NCI-H2227 (cell line): ENCODE measurements around the gene ULK3.

Experiments used
- DNase-seq: peaks from one replicate; lab custom pipeline; 2025; ENCODE audit not compliant: unreplicated experiment; lab: John Stamatoyannopoulos, UW

Gene ULK3

GRCh38 chr15:74868059-74868458 lies 25.1 kb upstream of the ULK3 start:
- DNase-seq = no peak

DNA sequence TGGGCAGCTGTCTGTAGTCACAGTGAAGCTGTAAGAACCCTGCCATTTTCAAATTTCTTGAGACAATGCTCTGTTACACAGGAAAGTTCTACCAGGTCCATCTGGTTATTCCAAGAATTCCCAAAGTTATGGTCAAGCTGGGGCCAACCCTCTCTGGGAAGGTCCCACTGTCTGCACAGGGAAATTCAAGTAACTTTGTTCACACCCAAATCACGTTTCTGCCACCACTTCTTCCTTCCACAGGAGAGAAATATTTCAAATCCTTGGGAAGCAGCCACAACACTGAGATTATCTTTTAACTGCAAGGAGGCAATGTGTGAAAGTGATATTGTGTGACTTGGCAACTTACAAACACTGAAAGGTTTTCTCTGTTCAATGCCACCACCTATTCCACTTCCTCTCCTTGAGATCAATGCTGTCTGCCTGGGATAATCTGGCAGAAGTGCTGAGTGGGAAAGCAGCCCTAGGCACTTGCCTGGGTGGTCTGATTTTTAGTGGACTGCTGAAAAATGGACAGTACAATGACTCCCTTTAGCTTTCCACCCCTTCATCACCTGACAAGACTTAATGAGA lies 24.6 kb upstream of the ULK3 start:
- DNase-seq = no peak

GRCh38 chr15:74866090-74866489 lies 23.1 kb upstream of the ULK3 start:
- no peak for DNase-seq

GRCh38 chr15:74865316-74865715 lies 22.4 kb upstream of the ULK3 start:
- no peak for DNase-seq

DNA sequence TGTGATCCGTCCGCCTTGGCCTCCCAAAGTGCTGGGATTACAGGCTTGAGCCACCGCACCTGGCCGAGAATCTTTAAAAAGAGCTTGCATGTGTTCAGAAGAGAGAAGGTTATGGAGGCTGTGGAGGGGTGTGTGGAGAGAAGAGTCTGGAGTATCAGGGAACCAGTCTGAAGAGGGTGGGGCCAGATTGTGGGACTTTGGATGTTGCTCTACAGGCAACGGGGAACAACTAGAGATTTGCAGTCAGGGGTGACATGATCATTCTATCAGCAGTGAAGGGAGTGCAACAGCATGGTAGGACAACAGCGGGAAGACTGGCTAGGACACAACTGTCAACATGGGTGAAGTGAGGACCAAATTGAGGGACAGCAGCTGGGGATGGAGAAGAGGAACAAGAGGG lies 21.3 kb upstream of the ULK3 start:
- DNase-seq = no peak

DNA sequence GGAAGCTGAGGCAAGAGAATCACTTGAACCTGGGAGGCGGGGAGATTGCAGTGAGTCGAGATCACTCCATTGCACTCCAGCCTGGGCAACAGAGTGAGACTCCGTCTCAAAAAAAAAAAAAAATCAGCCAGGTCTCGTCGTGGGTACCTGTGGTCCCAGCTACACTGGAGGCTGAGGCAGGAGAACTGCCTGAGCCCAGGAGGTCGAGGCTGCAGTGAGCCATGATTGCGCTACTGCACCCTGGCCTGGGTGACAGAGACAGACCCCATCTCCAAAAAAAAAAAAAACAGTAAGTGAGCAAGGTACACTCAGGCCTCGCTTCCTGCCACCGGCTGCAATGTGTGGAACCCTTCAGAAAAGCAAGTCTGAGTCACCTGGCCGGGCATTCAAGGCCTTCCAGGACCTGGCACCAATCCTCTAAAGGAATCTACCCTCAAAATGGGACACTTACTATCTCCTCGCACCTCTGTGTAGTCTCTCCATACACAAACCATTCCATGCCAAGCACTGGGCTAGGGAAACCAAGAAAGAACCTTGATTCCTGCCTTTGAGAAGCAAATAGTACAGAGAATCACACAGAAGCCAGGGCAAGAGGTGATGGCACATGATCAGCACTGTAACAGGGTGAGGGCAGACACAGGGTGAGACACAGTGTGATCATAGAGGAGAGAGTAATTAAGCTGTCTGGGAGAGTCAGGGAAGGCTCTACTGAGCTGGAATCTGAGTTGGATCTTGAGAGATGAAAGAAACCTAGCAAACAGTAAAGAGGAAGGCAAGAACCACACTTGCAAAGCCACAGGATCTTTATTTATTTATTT lies 20.5 kb upstream of the ULK3 start:
- DNase-seq = no peak

- DNase-seq = no peak
Observed at GRCh38 chr15:74858369-74858740, 15.4 kb upstream of the ULK3 start.

GRCh38 chr15:74857671-74858368 lies 14.9 kb upstream of the ULK3 start:
- DNase-seq = no peak

- DNase-seq = no peak
Observed at GRCh38 chr15:74857082-74857655, 14.2 kb upstream of the ULK3 start.

DNA sequence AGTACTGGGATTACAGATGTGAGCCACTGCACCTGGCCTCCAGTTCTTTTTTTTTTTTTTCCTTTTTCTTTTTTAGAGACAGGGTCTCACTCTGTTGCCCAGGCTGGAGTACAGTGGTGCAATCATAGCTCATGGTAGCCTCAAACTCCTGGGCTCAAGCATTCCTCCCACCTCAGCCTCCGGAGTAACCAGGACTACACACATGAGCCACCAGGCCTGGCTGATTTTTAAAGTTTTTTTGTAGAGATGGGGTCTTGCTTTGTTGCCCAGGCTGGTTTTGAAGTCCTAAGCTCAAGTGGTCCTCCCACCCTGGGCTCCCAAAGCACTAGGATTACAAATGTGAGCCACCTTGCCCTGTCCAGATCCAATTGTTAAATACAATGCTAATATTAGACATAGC lies 13.6 kb upstream of the ULK3 start:
- no peak for DNase-seq

- DNase-seq = no peak
Observed at GRCh38 chr15:74855857-74856256, 12.9 kb upstream of the ULK3 start.

DNA sequence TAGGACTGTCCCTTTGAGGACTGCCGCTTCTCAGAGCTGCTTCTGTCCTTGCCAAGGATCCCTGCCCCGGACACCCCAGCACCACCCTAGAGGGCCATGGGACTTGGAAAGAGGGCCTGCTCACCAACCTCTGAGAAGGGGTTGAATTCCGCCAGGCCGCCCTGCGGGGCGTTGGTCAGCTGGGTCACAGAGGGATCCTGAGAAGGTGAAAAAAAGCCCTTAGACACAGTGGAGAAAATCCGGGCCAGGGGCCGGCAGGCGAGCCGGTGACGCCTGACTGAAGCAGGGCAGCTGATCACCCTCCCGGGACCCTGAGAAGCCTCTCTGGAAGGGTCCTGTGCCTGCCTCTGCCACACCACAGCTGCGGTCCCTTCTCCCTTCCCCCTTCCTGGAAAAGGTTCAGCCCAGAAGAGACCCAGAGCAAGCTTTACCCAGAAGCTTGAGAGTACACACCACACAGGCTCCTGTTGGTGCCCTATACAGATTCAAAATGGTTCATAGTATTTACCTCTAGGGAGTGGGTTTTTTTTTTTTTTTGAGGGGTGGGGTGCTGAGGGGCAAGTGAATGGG lies 11.6 kb upstream of the ULK3 start:
- no peak for DNase-seq

DNA sequence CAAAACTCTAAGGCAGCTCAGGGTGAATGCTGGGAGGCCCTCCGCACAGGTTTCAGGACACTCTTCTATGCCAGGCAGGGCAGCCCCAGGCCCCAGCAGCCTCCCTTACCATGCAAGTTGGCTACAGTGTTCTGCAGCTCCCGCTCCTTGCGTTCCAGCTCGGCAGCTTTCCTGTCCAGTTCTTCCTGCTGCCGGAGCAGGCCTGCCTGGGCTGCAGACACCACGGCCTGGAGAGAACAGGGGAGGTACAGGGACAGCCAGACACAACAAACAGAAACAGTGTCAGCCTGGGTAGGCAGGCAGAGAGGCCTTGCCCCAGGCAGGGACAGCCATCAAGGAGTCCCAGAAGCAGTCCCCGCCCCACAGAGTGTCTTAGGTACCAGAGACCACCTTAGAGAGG lies 9.0 kb upstream of the ULK3 start:
- no peak for DNase-seq

DNA sequence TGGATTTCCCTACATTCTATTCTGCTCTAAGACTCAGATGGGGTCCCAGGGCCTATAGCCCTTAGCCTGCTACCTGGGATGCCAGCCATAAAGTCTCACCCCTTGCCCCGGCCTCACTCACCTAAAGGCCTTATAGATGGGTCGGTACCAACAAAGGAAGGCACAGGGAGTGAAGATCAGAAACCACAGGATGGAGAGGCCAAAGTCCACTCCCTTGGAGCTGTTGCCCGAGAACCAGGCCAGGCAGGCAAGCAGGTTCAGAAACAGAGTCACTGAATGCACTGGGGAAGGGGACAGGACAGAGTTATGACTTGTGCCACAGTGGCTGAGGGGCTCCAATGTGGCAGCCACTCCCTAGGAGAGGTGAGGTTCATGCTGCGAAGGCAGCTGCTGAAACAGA lies 7.4 kb upstream of the ULK3 start:
- DNase-seq = no peak

GRCh38 chr15:74847432-74847831 lies 4.5 kb upstream of the ULK3 start:
- DNase-seq = no peak

GRCh38 chr15:74845581-74845980 lies 2.6 kb upstream of the ULK3 start:
- DNase-seq = no peak

DNA sequence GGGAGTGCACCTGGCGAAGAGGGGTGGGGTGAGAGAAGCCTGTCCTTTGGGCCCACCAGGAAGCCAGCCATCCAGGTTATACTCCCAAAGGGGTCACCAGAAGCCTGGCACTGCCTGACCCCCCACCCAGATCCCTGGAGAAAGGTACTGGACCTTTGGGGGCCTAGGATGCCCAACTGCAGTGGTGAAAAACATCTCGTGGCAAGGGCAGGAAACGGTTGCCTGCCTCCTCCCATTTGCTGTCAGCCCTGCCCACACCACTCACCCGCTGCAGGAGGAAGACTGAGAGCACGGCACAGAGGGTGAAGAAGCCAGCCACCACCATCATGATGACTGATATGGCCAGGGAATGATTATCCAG lies 2.2 kb upstream of the ULK3 start:
- DNase-seq = no peak

- no peak for DNase-seq
Observed at GRCh38 chr15:74844319-74845207, 1.6 kb upstream of the ULK3 start.

GRCh38 chr15:74843891-74844299 lies 939 bp upstream of the ULK3 start:
- no peak for DNase-seq

GRCh38 chr15:74843445-74843828 lies 481 bp upstream of the ULK3 start:
- no peak for DNase-seq

DNA sequence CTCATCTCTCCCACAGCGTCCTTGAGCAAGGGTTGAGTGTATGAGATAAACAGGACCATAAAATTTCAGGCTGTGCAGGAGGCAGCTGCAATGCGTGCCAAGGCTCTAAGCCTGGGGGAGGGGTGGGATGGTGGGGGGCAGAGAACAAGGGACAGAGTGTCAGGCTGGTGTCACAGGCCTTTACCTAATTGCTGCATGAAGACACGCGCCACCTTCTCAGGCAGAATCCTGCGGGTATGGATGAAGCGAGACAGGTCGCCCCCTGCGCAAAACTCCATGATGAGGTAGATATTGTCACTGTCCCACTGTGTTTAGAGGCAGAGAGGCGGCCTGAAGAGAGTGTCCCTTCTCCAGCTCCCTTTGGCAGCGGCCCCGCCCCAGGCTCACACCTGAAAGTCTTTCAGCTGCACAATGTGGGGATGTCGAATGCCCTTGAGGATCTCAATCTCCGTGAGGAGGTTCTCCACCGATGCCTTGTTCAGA lies 1.0 kb downstream of the ULK3 start:
- DNase-seq = no peak
